DOHH2 (cell line): ENCODE results near the gene TBCK.

Source experiments
- H3F3A ChIP-seq: fragments of 200-600 bp; sonication (generic), shearing (Covaris generic); 2 replicates; pipeline ENCODE4 v1.6.0; 2016; ENCODE audit warnings: antibody characterized with exemption, mild to moderate bottlenecking; ENCODE audit not compliant: control insufficient read depth, insufficient read depth
- H3K27ac ChIP-seq: fragments of 200-600 bp; sonication (generic); 2 replicates; pipeline ENCODE4 v1.5.1; 2014; ENCODE audit warnings: low read depth, mild to moderate bottlenecking, low read length, moderate library complexity
- H3K27me3 ChIP-seq: fragments of 200-600 bp; sonication (generic); 2 replicates; pipeline ENCODE4 v1.6.1; 2014; ENCODE audit warnings: mild to moderate bottlenecking, low read length, mixed read lengths; ENCODE audit not compliant: control insufficient read depth
- H3K36me3 ChIP-seq: fragments of 200-600 bp; sonication (generic); 2 replicates; pipeline ENCODE4 v1.6.1; 2014; ENCODE audit warnings: mild to moderate bottlenecking, low read length, moderate library complexity, mixed read lengths; ENCODE audit not compliant: control insufficient read depth
- H3K4me1 ChIP-seq: fragments of 200-600 bp; sonication (generic); 2 replicates; pipeline ENCODE4 v1.6.1; 2014; ENCODE audit warnings: mild to moderate bottlenecking, low read length, mixed read lengths; ENCODE audit not compliant: control insufficient read depth
- H3K4me2 ChIP-seq: fragments of 200-600 bp; sonication (generic); 2 replicates; pipeline ENCODE4 v1.6.0; 2014; ENCODE audit warnings: mild to moderate bottlenecking, low read length, moderate library complexity
- H3K4me3 ChIP-seq: fragments of 200-600 bp; sonication (generic); 2 replicates; pipeline ENCODE4 v1.5.1; 2014; ENCODE audit warnings: mild to moderate bottlenecking, low read length, mixed read lengths
- H3K79me2 ChIP-seq: fragments of 200-600 bp; sonication (generic); 2 replicates; pipeline ENCODE4 v1.6.1; 2014; ENCODE audit warnings: mild to moderate bottlenecking, low read length, mixed read lengths; ENCODE audit not compliant: control insufficient read depth
- H3K9me2 ChIP-seq: fragments of 200-600 bp; sonication (generic); replicated peaks from 2 replicates; pipeline ENCODE4 v1.6.1; 2014; ENCODE audit warnings: mild to moderate bottlenecking, low read length, mixed read lengths; ENCODE audit not compliant: control insufficient read depth
- H3K9me3 ChIP-seq: fragments of 200-600 bp; sonication (generic); 2 replicates; pipeline ENCODE4 v1.6.1; 2014; ENCODE audit warnings: antibody characterized with exemption, low read length, mixed read lengths; ENCODE audit not compliant: control insufficient read depth, insufficient read depth
- H4K20me1 ChIP-seq: fragments of 200-600 bp; sonication (generic); 2 replicates; pipeline ENCODE4 v1.6.0; 2014; ENCODE audit warnings: low read depth, mild to moderate bottlenecking, antibody characterized with exemption, low read length, moderate library complexity; ENCODE audit not compliant: control insufficient read depth, insufficient read depth
- CTCF ChIP-seq: fragments of 200-600 bp; sonication (generic); IDR thresholded peaks from one replicate; pipeline ENCODE4 v1.5.1; 2014; ENCODE audit warnings: antibody characterized with exemption, mild to moderate bottlenecking, low read depth, low read length; ENCODE audit not compliant: poor library complexity, severe bottlenecking
- EZH2phosphoT487 ChIP-seq: fragments of 200-600 bp; sonication (generic); IDR thresholded peaks from 2 replicates; pipeline ENCODE4 v1.6.1; 2017; ENCODE audit warnings: borderline replicate concordance, mild to moderate bottlenecking, antibody characterized with exemption, low read length, moderate library complexity, mixed read lengths

The TBCK gene

GRCh38 chr4:106080376-106080775, 235.6 kb downstream of the TBCK start:
- Histone ChIP-seq H3K9me3 (no peaks in the 10 kb centered on the region), H4K20me1 (no peaks in the 10 kb centered on the region), H3F3A (no peaks in the 10 kb centered on the region), H3K79me2 (no peaks in the 10 kb centered on the region), H3K27ac (no peak overlapping the region), H3K27me3 (no peaks in the 10 kb centered on the region), H3K36me3 (no peaks in the 10 kb centered on the region), H3K4me2 (no peak overlapping the region), H3K4me1 (no peaks in the 10 kb centered on the region), H3K9me2 (no peaks in the 10 kb centered on the region), H3K4me3 (no peak overlapping the region)
- TF ChIP-seq CTCF: no peak

GRCh38 chr4:106079616-106080015, 236.4 kb downstream of the TBCK start:
- TF ChIP-seq CTCF (no peak), EZH2phosphoT487 (no peak)
- no peak overlapping the region for H3K4me2 ChIP-seq
- H3K27ac ChIP-seq: no peak overlapping the region

GRCh38 chr4:106065018-106065417, 251.0 kb downstream of the TBCK start:
- Histone ChIP-seq H3K9me3 (no peaks in the 10 kb centered on the region), H3K27me3 (no peaks in the 10 kb centered on the region), H4K20me1 (no peaks in the 10 kb centered on the region), H3K4me2 (no peak overlapping the region), H3K4me3 (no peak overlapping the region), H3K36me3 (no peaks in the 10 kb centered on the region), H3K79me2 (no peaks in the 10 kb centered on the region), H3K9me2 (no peaks in the 10 kb centered on the region), H3K4me1 (no peaks in the 10 kb centered on the region), H3K27ac (no peak overlapping the region), H3F3A (no peaks in the 10 kb centered on the region)
- TF ChIP-seq EZH2phosphoT487 (no peak), CTCF (no peak)

More at GRCh38 chr4:106079616-106080015, 236.4 kb downstream of the TBCK start:
- no peaks in the 10 kb centered on the region for H3K79me2 ChIP-seq
- H3F3A ChIP-seq: no peaks in the 10 kb centered on the region
- H4K20me1 ChIP-seq: no peaks in the 10 kb centered on the region
- H3K9me3 ChIP-seq: no peaks in the 10 kb centered on the region
- no peaks in the 10 kb centered on the region for H3K9me2 ChIP-seq
- H3K27me3 ChIP-seq: no peaks in the 10 kb centered on the region
- no peaks in the 10 kb centered on the region for H3K36me3 ChIP-seq
- no peaks in the 10 kb centered on the region for H3K4me1 ChIP-seq
- H3K4me3 ChIP-seq: no peak overlapping the region

GRCh38 chr4:106063009-106063408, 253.0 kb downstream of the TBCK start:
- H3K4me2 ChIP-seq: no peak overlapping the region

More at GRCh38 chr4:106063009-106063408, 253.0 kb downstream of the TBCK start:
- Histone ChIP-seq H3F3A (no peaks in the 10 kb centered on the region), H3K9me2 (no peaks in the 10 kb centered on the region), H3K4me1 (no peaks in the 10 kb centered on the region), H3K27me3 (no peaks in the 10 kb centered on the region), H3K4me3 (no peak overlapping the region), H3K9me3 (no peaks in the 10 kb centered on the region), H4K20me1 (no peaks in the 10 kb centered on the region), H3K79me2 (no peaks in the 10 kb centered on the region), H3K36me3 (no peaks in the 10 kb centered on the region), H3K27ac (no peak overlapping the region)
- TF ChIP-seq EZH2phosphoT487 (no peak), CTCF (no peak)
